HEK293 (cell line): Measurements from ENCODE around the gene DPYSL5.

Experiments
- CTCF ChIA-PET: fragments of 350-600 bp; formaldehyde crosslinking; extraction: SDS; loops from one replicate; lab custom pipeline; 2021; ENCODE audit warnings: antibody characterized with exemption; lab: Yijun Ruan, JAX
- POLR2A ChIA-PET: fragments of 300-600 bp; formaldehyde crosslinking; extraction: SDS; loops from one replicate; lab custom pipeline; 2020; ENCODE audit warnings: antibody characterized with exemption, inconsistent platforms; lab: Yijun Ruan, JAX
- H3K27ac ChIP-seq: fragments of 200-500 bp; sonication (Bioruptor generic); 2 replicates; pipeline ENCODE4 v1.5.1; 2014; ENCODE audit warnings: low read depth, low read length, control low read depth, inconsistent platforms; ENCODE audit errors: extremely low read depth
- H3K36me3 ChIP-seq, 2 experiments: fragments of 200-500 bp in 1 of 2; sonication (Bioruptor generic) in 1 of 2; 1 replicate in 1 of 2; 2 replicates in 1 of 2; pipeline ENCODE4 v1.5.1; 2014 to 2017; ENCODE audit warnings: inconsistent platforms in 2 of 2, low read length in 2 of 2; ENCODE audit not compliant: control insufficient read depth in 2 of 2, insufficient read depth in 1 of 2
- H3K4me1 ChIP-seq: fragments of 200-500 bp; sonication (Bioruptor generic); 2 replicates; pipeline ENCODE4 v1.5.1; 2014; ENCODE audit warnings: mild to moderate bottlenecking, low read length, inconsistent platforms; ENCODE audit not compliant: control insufficient read depth, insufficient read depth
- H3K4me3 ChIP-seq: 2 replicates; pipeline ENCODE4 v1.5.1; 2011; ENCODE audit warnings: low read depth, mild to moderate bottlenecking, control low read depth, low read length, moderate library complexity
- H3K9me3 ChIP-seq: fragments of 200-500 bp; sonication (Bioruptor generic); 2 replicates; pipeline ENCODE4 v1.5.1; 2014; ENCODE audit warnings: low read depth, low read length, inconsistent platforms; ENCODE audit not compliant: control insufficient read depth, insufficient read depth
- BCL6B ChIP-seq: fragments of 450-650 bp; formaldehyde crosslinking; IDR thresholded peaks from 2 replicates; pipeline ENCODE4 v1.5.1; 2017; ENCODE audit warnings: missing biosample characterization, missing genetic modification characterization
- EGR2 ChIP-seq: fragments of 450-650 bp; formaldehyde crosslinking; IDR thresholded peaks from 2 replicates; pipeline ENCODE4 v1.5.1; 2016; ENCODE audit warnings: low read depth, missing biosample characterization, missing genetic modification characterization
- ELK4 ChIP-seq: IDR thresholded peaks from 2 replicates; pipeline ENCODE4 v1.6.1; 2011; ENCODE audit warnings: mild to moderate bottlenecking, low read depth, low read length, borderline replicate concordance
- GFI1B ChIP-seq: fragments of 450-650 bp; formaldehyde crosslinking; IDR thresholded peaks from 2 replicates; pipeline ENCODE4 v1.5.1; 2016; ENCODE audit warnings: missing biosample characterization, missing genetic modification characterization
- RBAK ChIP-seq: fragments of 450-650 bp; formaldehyde crosslinking; IDR thresholded peaks from 2 replicates; pipeline ENCODE4 v1.5.1; 2016; ENCODE audit warnings: missing biosample characterization, missing genetic modification characterization
- SP7 ChIP-seq: fragments of 450-650 bp; formaldehyde crosslinking; IDR thresholded peaks from 2 replicates; pipeline ENCODE4 v1.5.1; 2016; ENCODE audit warnings: missing biosample characterization, missing genetic modification characterization
- ZBTB1 ChIP-seq: fragments of 450-650 bp; formaldehyde crosslinking; IDR thresholded peaks from 2 replicates; pipeline ENCODE4 v1.5.1; 2016; ENCODE audit warnings: missing biosample characterization, missing genetic modification characterization
- ZBTB20 ChIP-seq: fragments of 450-650 bp; formaldehyde crosslinking; IDR thresholded peaks from 2 replicates; pipeline ENCODE4 v1.5.1; 2016; ENCODE audit warnings: missing biosample characterization, missing genetic modification characterization
- ZBTB6 ChIP-seq: fragments of 450-650 bp; formaldehyde crosslinking; IDR thresholded peaks from 2 replicates; pipeline ENCODE4 v1.5.1; 2017; ENCODE audit warnings: missing biosample characterization, missing genetic modification characterization
- ZBTB7A ChIP-seq: fragments of 450-650 bp; formaldehyde crosslinking; IDR thresholded peaks from 2 replicates; pipeline ENCODE4 v1.5.1; 2016; ENCODE audit warnings: low read depth, missing biosample characterization, missing genetic modification characterization
- ZNF2 ChIP-seq: fragments of 450-650 bp; formaldehyde crosslinking; IDR thresholded peaks from 2 replicates; pipeline ENCODE4 v1.5.1; 2016; ENCODE audit warnings: missing biosample characterization, missing genetic modification characterization
- ZNF366 ChIP-seq: fragments of 450-650 bp; formaldehyde crosslinking; conservative IDR thresholded peaks from 2 replicates; pipeline ENCODE4 v1.5.1; 2016; ENCODE audit warnings: missing biosample characterization, missing genetic modification characterization
- ZNF391 ChIP-seq: fragments of 450-650 bp; formaldehyde crosslinking; IDR thresholded peaks from 2 replicates; pipeline ENCODE4 v1.5.1; 2016; ENCODE audit warnings: low read depth, missing biosample characterization, missing genetic modification characterization, borderline replicate concordance
- ZNF416 ChIP-seq: fragments of 450-650 bp; formaldehyde crosslinking; IDR thresholded peaks from 2 replicates; pipeline ENCODE4 v1.5.1; 2016; ENCODE audit warnings: missing biosample characterization, missing genetic modification characterization
- ZNF529 ChIP-seq: fragments of 450-650 bp; formaldehyde crosslinking; IDR thresholded peaks from 2 replicates; pipeline ENCODE4 v1.5.1; 2017; ENCODE audit warnings: missing genetic modification characterization, missing biosample characterization; ENCODE audit not compliant: insufficient replicate concordance
- ZNF561 ChIP-seq: fragments of 450-650 bp; IDR thresholded peaks from 2 replicates; pipeline ENCODE4 v1.5.1; 2018; ENCODE audit warnings: missing biosample characterization, missing genetic modification characterization, borderline replicate concordance
- ZNF701 ChIP-seq: fragments of 450-650 bp; formaldehyde crosslinking; IDR thresholded peaks from 2 replicates; pipeline ENCODE4 v1.5.1; 2016; ENCODE audit warnings: missing biosample characterization, missing genetic modification characterization
- TF ChIP-seq, protein P1 (sequence below): fragments of 450-650 bp; formaldehyde crosslinking; IDR thresholded peaks from 2 replicates; pipeline ENCODE4 v1.5.1; 2016; ENCODE audit warnings: missing biosample characterization, missing genetic modification characterization, low read depth
- TF ChIP-seq, protein P2 (sequence below): fragments of 450-650 bp; IDR thresholded peaks from 2 replicates; pipeline ENCODE4 v1.5.1; 2018; ENCODE audit warnings: missing biosample characterization, missing genetic modification characterization
- TF ChIP-seq, protein P3 (sequence below): fragments of 450-650 bp; IDR thresholded peaks from 2 replicates; pipeline ENCODE4 v1.5.1; 2018; ENCODE audit warnings: missing biosample characterization, mild to moderate bottlenecking, missing genetic modification characterization

The DPYSL5 gene

DNA sequence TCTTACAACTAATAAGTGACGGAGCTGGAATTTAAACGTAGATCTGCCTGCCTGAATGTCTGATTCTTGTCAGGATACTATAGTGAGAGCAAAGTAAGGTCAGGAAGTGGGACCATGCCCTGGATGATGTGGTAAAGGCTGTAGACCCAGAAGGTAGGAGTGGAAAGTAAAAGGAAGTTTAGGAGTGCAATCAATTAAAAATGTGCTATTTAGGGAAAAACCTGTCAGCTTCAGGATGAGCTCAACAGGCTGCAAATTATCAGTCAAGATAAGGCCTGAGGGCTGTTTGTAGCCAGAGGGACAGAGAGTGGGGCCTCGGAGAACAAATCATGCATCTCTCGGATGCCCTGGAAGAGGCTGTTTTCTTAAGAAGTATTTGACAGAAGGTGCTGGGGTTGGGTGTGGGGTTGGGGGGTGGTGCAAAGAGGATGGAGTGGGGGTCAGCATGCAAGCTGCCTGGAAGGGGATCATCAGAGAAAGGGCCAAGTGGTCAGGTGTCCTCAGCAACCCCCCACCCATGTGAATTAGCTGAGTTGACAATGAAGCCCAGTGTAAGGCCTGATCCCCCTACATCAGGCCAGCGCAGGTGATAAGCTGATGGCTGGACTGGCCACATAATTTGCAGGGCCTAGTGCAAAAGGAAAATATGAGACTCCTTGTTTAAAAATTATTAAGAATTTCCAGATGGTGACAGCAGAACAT is 69.4 kb downstream of the DPYSL5 start:
- H3K27ac ChIP-seq = no peak overlapping the region
- no peaks in the 10 kb centered on the region for H3K4me1 ChIP-seq
- CTCF ChIA-PET = interaction anchor here (0.6 to 5.2 kb wide), 3 partner anchors 34 to 100 kb away, joined by 3 to 28 read pairs (median 5); no protein-coding TSS in a partner anchor
- no peak for TF ChIP-seq ZNF416
- TF ChIP-seq EGR2 = no peak
- no peak for TF ChIP-seq ZBTB1 (tag by site-specific recombination)
- no peak overlapping the region for H3K4me3 ChIP-seq
- H3K9me3 ChIP-seq = no peaks in the 10 kb centered on the region
- peaks cover 0 to 11% of the 10 kb centered on the region in 2 experiments; a peak in 1 of 3 replicates for H3K36me3 ChIP-seq
- POLR2A ChIA-PET = no interaction called here

DNA sequence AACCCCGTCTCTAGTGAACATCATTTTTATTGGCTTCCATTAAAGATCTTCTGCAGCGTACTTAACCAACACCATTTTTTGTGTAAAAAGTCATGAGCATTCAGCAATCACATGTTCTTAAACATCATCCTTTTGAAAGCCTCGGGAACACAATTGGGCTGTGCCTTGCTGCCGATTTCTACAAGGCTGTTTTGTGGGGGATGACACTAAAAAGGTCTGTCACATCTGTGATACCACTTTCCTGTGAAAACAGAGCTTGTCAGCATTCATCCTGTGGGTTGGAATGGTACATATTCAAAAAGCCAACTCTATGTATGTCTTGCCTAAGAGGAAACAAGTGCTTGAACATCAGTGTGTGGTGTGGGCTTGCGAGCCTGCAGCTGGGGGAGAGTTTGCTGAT is 73.4 kb downstream of the DPYSL5 start:
- H3K4me3 ChIP-seq = no peak overlapping the region
- CTCF ChIA-PET = interaction anchor here (2.0 to 5.0 kb wide), 4 partner anchors 8 to 73 kb away, joined by 7 to 100 read pairs (median 19); partner anchors contain the start of gene DPYSL5
- TF ChIP-seq, protein P1, sequence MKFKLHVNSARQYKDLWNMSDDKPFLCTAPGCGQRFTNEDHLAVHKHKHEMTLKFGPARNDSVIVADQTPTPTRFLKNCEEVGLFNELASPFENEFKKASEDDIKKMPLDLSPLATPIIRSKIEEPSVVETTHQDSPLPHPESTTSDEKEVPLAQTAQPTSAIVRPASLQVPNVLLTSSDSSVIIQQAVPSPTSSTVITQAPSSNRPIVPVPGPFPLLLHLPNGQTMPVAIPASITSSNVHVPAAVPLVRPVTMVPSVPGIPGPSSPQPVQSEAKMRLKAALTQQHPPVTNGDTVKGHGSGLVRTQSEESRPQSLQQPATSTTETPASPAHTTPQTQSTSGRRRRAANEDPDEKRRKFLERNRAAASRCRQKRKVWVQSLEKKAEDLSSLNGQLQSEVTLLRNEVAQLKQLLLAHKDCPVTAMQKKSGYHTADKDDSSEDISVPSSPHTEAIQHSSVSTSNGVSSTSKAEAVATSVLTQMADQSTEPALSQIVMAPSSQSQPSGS = no peak
- TF ChIP-seq ZNF2 (tag by site-specific recombination) = no peak
- no peak for TF ChIP-seq GFI1B (tag by site-specific recombination)
- TF ChIP-seq, all 188 proteins: peak for 0
- no peaks in the 10 kb centered on the region for H3K9me3 ChIP-seq
- POLR2A ChIA-PET = no interaction called here
- H3K36me3 ChIP-seq = peaks cover 0 to 9% of the 10 kb centered on the region in 2 experiments; a peak in 1 of 3 replicates
- H3K27ac ChIP-seq = no peak overlapping the region
- H3K4me1 ChIP-seq = peaks cover 5% of the 10 kb centered on the region

DNA sequence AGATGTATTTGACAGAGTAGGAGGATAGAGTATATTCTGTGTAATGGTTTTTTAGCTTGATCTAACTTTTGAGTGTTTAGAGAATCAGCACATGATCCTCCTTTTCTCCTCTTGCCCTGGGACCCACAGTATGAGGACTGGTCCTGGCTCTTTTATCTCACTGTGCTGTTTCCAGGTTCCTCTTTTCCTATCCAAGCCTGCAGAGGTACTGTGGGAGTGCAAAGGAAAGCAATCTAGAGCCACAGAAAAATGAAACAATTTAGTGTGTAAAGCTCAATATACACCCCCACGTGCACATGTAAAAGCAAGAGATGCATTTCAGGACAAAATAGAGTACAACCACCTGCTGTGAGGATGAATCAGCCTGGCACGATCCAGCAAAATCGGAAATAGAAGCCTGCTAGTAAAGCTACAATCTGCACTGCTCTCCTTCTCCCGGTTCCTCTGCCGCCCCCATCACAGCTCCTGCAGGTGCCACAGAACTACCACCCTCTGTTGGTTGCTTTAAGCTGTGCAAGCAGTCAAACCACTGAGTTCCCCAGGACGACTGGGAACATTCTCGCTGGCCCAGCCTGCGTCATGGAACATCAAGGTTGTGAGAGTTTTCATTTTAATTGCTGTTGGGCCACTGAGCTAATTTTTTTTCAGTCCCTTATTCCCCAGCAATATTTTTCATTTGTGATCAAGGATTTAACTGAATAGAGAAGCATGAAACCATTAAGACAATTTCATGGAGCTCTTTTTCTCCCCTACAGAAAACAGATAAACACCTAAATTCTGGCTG is 74.7 kb downstream of the DPYSL5 start:
- Histone ChIP-seq H3K4me1 (peaks cover 5% of the 10 kb centered on the region), H3K9me3 (no peaks in the 10 kb centered on the region), H3K27ac (no peak overlapping the region), H3K4me3 (no peak overlapping the region), H3K36me3 (peaks cover 0 to 16% of the 10 kb centered on the region in 2 experiments; a peak in 1 of 3 replicates)
- POLR2A ChIA-PET = interaction anchor here (0.7 to 1.7 kb wide), 3 partner anchors 74 to 266 kb away, joined by 3 to 9 read pairs (median 7); no protein-coding TSS in a partner anchor
- CTCF ChIA-PET = interaction anchor here (0.6 to 5.0 kb wide), 30 partner anchors 10 to 319 kb away, joined by 3 to 100 read pairs (median 4); partner anchors contain the start of gene DPYSL5
- TF ChIP-seq ELK4 (no peak), SP7 (peak; percentile 46; the same call in 1 of the 2 replicates), ZNF561 (tag by site-specific recombination) (no peak), RBAK (no peak), ZBTB20 (tag by site-specific recombination) (peak; percentile 48; the same call in 1 of the 2 replicates), ZNF366 (peak; percentile 31; the same call in 1 of the 2 replicates), ZBTB7A (tag by site-specific recombination) (no peak), ZBTB6 (tag by site-specific recombination) (no peak), BCL6B (peak; percentile 77), ZNF391 (no peak), ZNF529 (tag by site-specific recombination) (no peak), ZNF701 (tag by site-specific recombination) (no peak)
- TF ChIP-seq, protein P2, sequence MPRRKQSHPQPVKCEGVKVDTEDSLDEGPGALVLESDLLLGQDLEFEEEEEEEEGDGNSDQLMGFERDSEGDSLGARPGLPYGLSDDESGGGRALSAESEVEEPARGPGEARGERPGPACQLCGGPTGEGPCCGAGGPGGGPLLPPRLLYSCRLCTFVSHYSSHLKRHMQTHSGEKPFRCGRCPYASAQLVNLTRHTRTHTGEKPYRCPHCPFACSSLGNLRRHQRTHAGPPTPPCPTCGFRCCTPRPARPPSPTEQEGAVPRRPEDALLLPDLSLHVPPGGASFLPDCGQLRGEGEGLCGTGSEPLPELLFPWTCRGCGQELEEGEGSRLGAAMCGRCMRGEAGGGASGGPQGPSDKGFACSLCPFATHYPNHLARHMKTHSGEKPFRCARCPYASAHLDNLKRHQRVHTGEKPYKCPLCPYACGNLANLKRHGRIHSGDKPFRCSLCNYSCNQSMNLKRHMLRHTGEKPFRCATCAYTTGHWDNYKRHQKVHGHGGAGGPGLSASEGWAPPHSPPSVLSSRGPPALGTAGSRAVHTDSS (tag by site-specific recombination) = no peak
- TF ChIP-seq, protein P3, sequence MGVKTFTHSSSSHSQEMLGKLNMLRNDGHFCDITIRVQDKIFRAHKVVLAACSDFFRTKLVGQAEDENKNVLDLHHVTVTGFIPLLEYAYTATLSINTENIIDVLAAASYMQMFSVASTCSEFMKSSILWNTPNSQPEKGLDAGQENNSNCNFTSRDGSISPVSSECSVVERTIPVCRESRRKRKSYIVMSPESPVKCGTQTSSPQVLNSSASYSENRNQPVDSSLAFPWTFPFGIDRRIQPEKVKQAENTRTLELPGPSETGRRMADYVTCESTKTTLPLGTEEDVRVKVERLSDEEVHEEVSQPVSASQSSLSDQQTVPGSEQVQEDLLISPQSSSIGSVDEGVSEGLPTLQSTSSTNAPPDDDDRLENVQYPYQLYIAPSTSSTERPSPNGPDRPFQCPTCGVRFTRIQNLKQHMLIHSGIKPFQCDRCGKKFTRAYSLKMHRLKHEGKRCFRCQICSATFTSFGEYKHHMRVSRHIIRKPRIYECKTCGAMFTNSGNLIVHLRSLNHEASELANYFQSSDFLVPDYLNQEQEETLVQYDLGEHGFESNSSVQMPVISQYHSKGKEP (tag by site-specific recombination) = 0 out of 2 replicates have a peak, but pooled peaks have one; percentile 35
